ENCODE measurements around the gene CYP4A22. TPM values are rescaled to one million over a fixed set of nuclear protein-coding genes. Genes with fewer than 3 reads are reported as not detected.
"Not testable (repeated sequence)": the region's sequence is repeated elsewhere in the genome, so short reads cannot be mapped to it uniquely, and the experiment has no call there.

CYP4A22 gene
- total RNA-seq, 1 experiment from 2014 or later: not detected

- not testable (repeated sequence) for H3K27me3 Mint-ChIP-seq (ENCODE audit: low read depth); H2BK12ac ChIP-seq (ENCODE audit: insufficient read length, low read depth, low read length); H3K14ac ChIP-seq (ENCODE audit: insufficient read depth, low read length); H2BK20ac ChIP-seq (ENCODE audit: low read depth, low read length, poor library complexity, severe bottlenecking); H3K27me3 ChIP-seq (ENCODE audit: insufficient read depth, low read length); H4K5ac ChIP-seq (ENCODE audit: insufficient read length, low read depth, low read length); H3K23me2 ChIP-seq (ENCODE audit: insufficient read length, low read depth, low read length, poor library complexity, severe bottlenecking); H3K79me1 ChIP-seq (ENCODE audit: insufficient read depth, low read depth, low read length, poor library complexity, severe bottlenecking); H2AK5ac ChIP-seq (ENCODE audit: insufficient read length, low read length); H3K4me1 ChIP-seq (ENCODE audit: insufficient read depth, low read length); H3K23ac ChIP-seq (ENCODE audit: insufficient read length, low read depth, low read length); H3K27ac ChIP-seq (ENCODE audit: insufficient read length, low read depth, low read length); H3K56ac ChIP-seq (ENCODE audit: insufficient read length, low read depth, low read length); H3K4me3 Mint-ChIP-seq; H3K36me3 Mint-ChIP-seq (ENCODE audit: insufficient read depth in 1 of 3, low read depth in 3 of 3); H2BK5ac ChIP-seq (ENCODE audit: insufficient read length, low read length); H3K79me2 ChIP-seq (ENCODE audit: insufficient read depth, low read length); H2AFZ ChIP-seq (ENCODE audit: low read length); H4K20me1 ChIP-seq (ENCODE audit: control insufficient read depth, insufficient read depth, insufficient read length); H3K9ac ChIP-seq (ENCODE audit: extremely low read depth, insufficient read length, low read length); H3K4me2 ChIP-seq (ENCODE audit: insufficient read depth, insufficient read length, low read length); H3K9me3 Mint-ChIP-seq; H2BK120ac ChIP-seq (ENCODE audit: low read depth, low read length, poor library complexity, severe bottlenecking); H4K8ac ChIP-seq (replicated peaks; ENCODE audit: insufficient read length, low read depth, low read length); H3K4ac ChIP-seq (ENCODE audit: low read depth, low read length); H3K18ac ChIP-seq (ENCODE audit: insufficient read length, low read depth, low read length); H3T11ph ChIP-seq (ENCODE audit: low read length); H2BK15ac ChIP-seq (ENCODE audit: low read depth, low read length); H3K9me3 ChIP-seq (ENCODE audit: control insufficient read depth, low read depth, low read length); H4K91ac ChIP-seq (ENCODE audit: insufficient read length, low read depth, low read length)
- DNase-seq: peak; percentile 53
- peak overlapping the region in 2 of 3 experiments; percentile 36 to 81; a peak in 2 of 7 replicates for H3K27ac Mint-ChIP-seq
- peaks cover 29 to 32% of the 10 kb centered on the region in 2 experiments for H3K4me1 Mint-ChIP-seq
- WGBS (ENCODE audit: extremely low coverage, insufficient read length, low lambda C conversion rate): no CpG with 5 or more reads among the region's 8 CpGs
Measured at GRCh38 chr1:47129489-47130230, 7.6 kb upstream of the CYP4A22 start.

- not testable (repeated sequence) for H2AK5ac ChIP-seq (ENCODE audit: insufficient read length, low read length); DNase-seq; H2BK5ac ChIP-seq (ENCODE audit: insufficient read length, low read length); H3K4me3 Mint-ChIP-seq; H4K91ac ChIP-seq (ENCODE audit: insufficient read length, low read depth, low read length); H3K14ac ChIP-seq (ENCODE audit: insufficient read depth, low read length); H2BK12ac ChIP-seq (ENCODE audit: insufficient read length, low read depth, low read length); H3K27me3 ChIP-seq (ENCODE audit: insufficient read depth, low read length); H3T11ph ChIP-seq (ENCODE audit: low read length); H4K20me1 ChIP-seq (ENCODE audit: control insufficient read depth, insufficient read depth, insufficient read length); H2BK20ac ChIP-seq (ENCODE audit: low read depth, low read length, poor library complexity, severe bottlenecking); H3K79me1 ChIP-seq (ENCODE audit: insufficient read depth, low read depth, low read length, poor library complexity, severe bottlenecking); H3K23ac ChIP-seq (ENCODE audit: insufficient read length, low read depth, low read length); H3K56ac ChIP-seq (ENCODE audit: insufficient read length, low read depth, low read length); H4K5ac ChIP-seq (ENCODE audit: insufficient read length, low read depth, low read length); H3K4me2 ChIP-seq (ENCODE audit: insufficient read depth, insufficient read length, low read length); H3K79me2 ChIP-seq (ENCODE audit: insufficient read depth, low read length); H3K27ac Mint-ChIP-seq; H2BK15ac ChIP-seq (ENCODE audit: low read depth, low read length); H3K9ac ChIP-seq (ENCODE audit: extremely low read depth, insufficient read length, low read length); H2BK120ac ChIP-seq (ENCODE audit: low read depth, low read length, poor library complexity, severe bottlenecking); H3K9me3 ChIP-seq (ENCODE audit: control insufficient read depth, low read depth, low read length); H3K9me3 Mint-ChIP-seq; H3K36me3 Mint-ChIP-seq (ENCODE audit: insufficient read depth in 1 of 3, low read depth in 3 of 3); H3K18ac ChIP-seq (ENCODE audit: insufficient read length, low read depth, low read length); H4K8ac ChIP-seq (replicated peaks; ENCODE audit: insufficient read length, low read depth, low read length); H3K27ac ChIP-seq (ENCODE audit: insufficient read length, low read depth, low read length); H3K4me1 ChIP-seq (ENCODE audit: insufficient read depth, low read length); H3K4ac ChIP-seq (ENCODE audit: low read depth, low read length); H3K27me3 Mint-ChIP-seq (ENCODE audit: low read depth); H3K23me2 ChIP-seq (ENCODE audit: insufficient read length, low read depth, low read length, poor library complexity, severe bottlenecking); H2AFZ ChIP-seq (ENCODE audit: low read length)
- no CpG with 5 or more reads among the region's 3 CpGs for WGBS (ENCODE audit: extremely low coverage, insufficient read length, low lambda C conversion rate)
- H3K4me1 Mint-ChIP-seq: peaks cover 27 to 29% of the 10 kb centered on the region in 2 experiments
Measured at GRCh38 chr1:47132665-47133064, 4.6 kb upstream of the CYP4A22 start.
